ENCODE results near the gene TRMT11.
"Not testable (repeated sequence)": the region's sequence is repeated elsewhere in the genome, so short reads cannot be mapped to it uniquely, and the experiment has no call there.

The TRMT11 gene

GRCh38 chr6:125956506-125957390, 29.6 kb upstream of the TRMT11 start, which contains the start of gene HINT3:
Gene HINT3, plus strand, starts transcription at chr6:125956770. Its CDS starts 208 bp downstream, at chr6:125956978.
- peak; percentile 99 for DNase-seq

- no peak for DNase-seq
Measured at GRCh38 chr6:125957391-125957693, 29.0 kb upstream of the TRMT11 start.

- DNase-seq: no peak
Measured at GRCh38 chr6:125957845-125958244, 28.5 kb upstream of the TRMT11 start.

GRCh38 chr6:125959041-125959440, 27.3 kb upstream of the TRMT11 start:
- no peak for DNase-seq

GRCh38 chr6:125961117-125961516, 25.2 kb upstream of the TRMT11 start:
- DNase-seq: no peak

GRCh38 chr6:125962900-125963497, 23.3 kb upstream of the TRMT11 start:
- no peak for DNase-seq

GRCh38 chr6:125963817-125964216, 22.5 kb upstream of the TRMT11 start:
- no peak for DNase-seq

GRCh38 chr6:125966569-125966968, 19.8 kb upstream of the TRMT11 start:
- DNase-seq: no peak

GRCh38 chr6:125968493-125968892, 17.8 kb upstream of the TRMT11 start:
- DNase-seq: no peak

GRCh38 chr6:125970760-125971159, 15.6 kb upstream of the TRMT11 start:
- no peak for DNase-seq

GRCh38 chr6:125972478-125972877, 13.9 kb upstream of the TRMT11 start:
- DNase-seq: not testable (repeated sequence)

GRCh38 chr6:125974214-125974866, 12.0 kb upstream of the TRMT11 start:
- DNase-seq: peak; percentile 61

- DNase-seq: no peak
Measured at GRCh38 chr6:125979101-125979500, 7.2 kb upstream of the TRMT11 start.

GRCh38 chr6:125981571-125982185, 4.7 kb upstream of the TRMT11 start:
- DNase-seq: no peak

GRCh38 chr6:125983246-125983945, 2.9 kb upstream of the TRMT11 start:
- DNase-seq: no peak

- DNase-seq: no peak
Measured at GRCh38 chr6:125984311-125984710, 2.0 kb upstream of the TRMT11 start.

GRCh38 chr6:125985522-125985921, 818 bp upstream of the TRMT11 start:
- no peak for DNase-seq

GRCh38 chr6:125985979-125986300, 400 bp upstream of the TRMT11 start:
- no peak for DNase-seq

GRCh38 chr6:125987026-125987617, 782 bp downstream of the TRMT11 start:
- no peak for DNase-seq

- no peak for DNase-seq
Measured at GRCh38 chr6:125988280-125988679, 1.9 kb downstream of the TRMT11 start.

GRCh38 chr6:125989631-125990030, 3.3 kb downstream of the TRMT11 start:
- DNase-seq: no peak

GRCh38 chr6:125991653-125992052, 5.3 kb downstream of the TRMT11 start:
- no peak for DNase-seq

Measured in NCI-H1105 (cell line).